Measurements from ENCODE around the gene GSC2. TPM values are rescaled to one million over a fixed set of nuclear protein-coding genes. Genes with fewer than 3 reads are reported as not detected.

The GSC2 gene
- total and polyA plus RNA-seq, 11 donors: not detected

DNA sequence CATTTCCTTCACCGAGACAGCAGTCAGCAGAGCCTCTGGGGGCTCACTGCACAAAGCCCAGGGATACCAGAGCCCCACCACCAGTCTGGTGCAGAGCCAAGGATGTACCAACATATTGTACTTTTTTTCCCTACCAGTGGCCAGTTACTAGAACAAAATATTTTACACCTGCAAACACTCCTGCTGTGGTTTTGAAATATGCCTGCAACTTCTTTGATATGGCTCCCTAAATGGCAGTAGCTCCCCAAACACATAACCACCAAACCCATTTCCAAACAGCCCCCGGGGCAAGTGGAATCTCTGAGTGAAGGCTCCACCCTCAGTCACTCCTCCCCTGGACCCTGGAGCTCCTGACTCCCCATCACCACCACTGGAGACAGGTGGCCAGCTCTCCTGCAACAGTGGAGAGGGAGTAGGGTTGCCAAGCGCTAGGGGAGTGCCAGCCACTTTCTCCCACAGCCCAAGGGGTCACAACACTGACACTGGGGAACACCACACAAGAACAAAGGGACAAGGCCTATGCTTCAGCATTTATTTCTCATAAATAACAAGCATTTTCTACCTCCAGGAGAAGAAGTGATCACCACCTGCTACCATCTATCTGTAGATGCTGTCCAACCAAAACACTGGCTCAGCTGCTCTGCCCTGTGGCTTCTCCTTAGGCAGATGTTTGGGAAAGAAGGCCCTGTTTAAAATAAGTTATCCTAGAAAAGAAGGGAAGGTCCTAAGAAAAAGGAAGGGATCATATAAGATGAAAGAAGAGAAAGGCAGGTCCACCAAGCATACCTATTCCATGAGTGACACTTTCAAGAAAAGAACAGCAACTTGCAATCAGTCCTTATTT lies 43.0 kb downstream of the GSC2 start:
- H3K36me3 ChIP-seq: no peaks in the 10 kb centered on the region
- DNase-seq (no peak), ATAC-seq (no peak)
- H3K4me3 ChIP-seq: no peak overlapping the region
- no peak overlapping the region for H3K27ac ChIP-seq
- H3K4me1 ChIP-seq: peaks cover 10 to 63% (median 45%) of the 10 kb centered on the region in 12 donors
- H3K27me3 ChIP-seq: no peaks in the 10 kb centered on the region
- H3K9me3 ChIP-seq: no peaks in the 10 kb centered on the region
- TF ChIP-seq POLR2A (IDR thresholded peaks at IDR 0.05): no peak
- TF ChIP-seq, protein P1, sequence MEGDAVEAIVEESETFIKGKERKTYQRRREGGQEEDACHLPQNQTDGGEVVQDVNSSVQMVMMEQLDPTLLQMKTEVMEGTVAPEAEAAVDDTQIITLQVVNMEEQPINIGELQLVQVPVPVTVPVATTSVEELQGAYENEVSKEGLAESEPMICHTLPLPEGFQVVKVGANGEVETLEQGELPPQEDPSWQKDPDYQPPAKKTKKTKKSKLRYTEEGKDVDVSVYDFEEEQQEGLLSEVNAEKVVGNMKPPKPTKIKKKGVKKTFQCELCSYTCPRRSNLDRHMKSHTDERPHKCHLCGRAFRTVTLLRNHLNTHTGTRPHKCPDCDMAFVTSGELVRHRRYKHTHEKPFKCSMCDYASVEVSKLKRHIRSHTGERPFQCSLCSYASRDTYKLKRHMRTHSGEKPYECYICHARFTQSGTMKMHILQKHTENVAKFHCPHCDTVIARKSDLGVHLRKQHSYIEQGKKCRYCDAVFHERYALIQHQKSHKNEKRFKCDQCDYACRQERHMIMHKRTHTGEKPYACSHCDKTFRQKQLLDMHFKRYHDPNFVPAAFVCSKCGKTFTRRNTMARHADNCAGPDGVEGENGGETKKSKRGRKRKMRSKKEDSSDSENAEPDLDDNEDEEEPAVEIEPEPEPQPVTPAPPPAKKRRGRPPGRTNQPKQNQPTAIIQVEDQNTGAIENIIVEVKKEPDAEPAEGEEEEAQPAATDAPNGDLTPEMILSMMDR (IDR thresholded peaks at IDR 0.05): no peak
- WGBS, 4 donors: 66 to 80% (median 73%) methylated on average over 3 of the region's 3 CpGs
- intact Hi-C loops (cut with DNase I): no loop called here

GRCh38 chr22:19105867-19106802 lies 44.0 kb downstream of the GSC2 start:
- no peaks in the 10 kb centered on the region for H3K36me3 ChIP-seq
- no peak overlapping the region for H3K4me3 ChIP-seq
- H3K27ac ChIP-seq: no peak overlapping the region
- H3K9me3 ChIP-seq: no peaks in the 10 kb centered on the region
- 43 to 68% (median 59%) methylated on average over 16 to 18 of the region's 18 CpGs for WGBS, 4 donors
- no peaks in the 10 kb centered on the region for H3K27me3 ChIP-seq
- intact Hi-C loops (cut with DNase I): no loop called here
- DNase-seq (peak in 1 of 5 donors; percentile 57), ATAC-seq (peak in 3 of 4 donors; percentile 26 to 41 (median 37))
- TF ChIP-seq, protein P1 (IDR thresholded peaks at IDR 0.05): peak in 6 of 12 donors; percentile 7 to 23 (median 15)
- no peak for TF ChIP-seq POLR2A (IDR thresholded peaks at IDR 0.05)
- H3K4me1 ChIP-seq: peaks cover 10 to 62% (median 44%) of the 10 kb centered on the region in 12 donors

GRCh38 chr22:19105456-19105855 lies 44.6 kb downstream of the GSC2 start:
- WGBS, 4 donors: 91 to 98% (median 94%) methylated on average over 8 of the region's 8 CpGs
- Histone ChIP-seq H3K4me1 (peaks cover 6 to 59% (median 38%) of the 10 kb centered on the region in 12 donors), H3K27me3 (no peaks in the 10 kb centered on the region), H3K4me3 (no peak overlapping the region), H3K9me3 (no peaks in the 10 kb centered on the region), H3K27ac (no peak overlapping the region), H3K36me3 (peaks cover 0 to 4% (median 0%) of the 10 kb centered on the region in 9 donors)
- intact Hi-C loops (cut with DNase I): no loop called here
- DNase-seq: no peak
- TF ChIP-seq POLR2A (IDR thresholded peaks at IDR 0.05): no peak
- TF ChIP-seq, protein P1 (IDR thresholded peaks at IDR 0.05): no peak
- peak in 1 of 4 donors; percentile 5 for ATAC-seq

Data from heart left ventricle (tissue), 16 donors.